ENCODE measurements around the gene ZNF354C.

Gene ZNF354C

DNA sequence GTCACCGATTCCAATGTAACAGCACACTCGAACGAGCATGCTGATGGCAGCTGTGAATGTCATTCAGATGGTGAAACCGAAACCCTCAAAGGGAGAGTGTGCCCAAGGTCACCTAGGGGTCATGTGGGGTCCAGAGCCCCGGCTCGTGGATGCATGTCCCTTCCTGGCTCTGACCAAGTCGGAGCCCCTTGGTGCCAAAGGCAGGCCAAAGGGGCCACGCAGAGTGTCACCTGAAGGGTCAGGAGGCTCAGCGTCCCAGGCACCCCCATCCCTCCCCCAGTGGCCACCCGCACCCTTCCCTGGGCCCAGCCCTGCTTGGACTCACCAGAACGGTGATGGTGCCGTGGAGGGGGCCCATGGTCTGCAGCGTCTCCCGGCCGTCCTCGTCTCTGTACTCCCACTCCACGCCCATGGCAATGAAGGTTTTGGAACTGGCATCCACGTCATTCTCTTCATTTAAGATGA lies 69.5 kb downstream of the ZNF354C start:
- no peak for DNase-seq

DNA sequence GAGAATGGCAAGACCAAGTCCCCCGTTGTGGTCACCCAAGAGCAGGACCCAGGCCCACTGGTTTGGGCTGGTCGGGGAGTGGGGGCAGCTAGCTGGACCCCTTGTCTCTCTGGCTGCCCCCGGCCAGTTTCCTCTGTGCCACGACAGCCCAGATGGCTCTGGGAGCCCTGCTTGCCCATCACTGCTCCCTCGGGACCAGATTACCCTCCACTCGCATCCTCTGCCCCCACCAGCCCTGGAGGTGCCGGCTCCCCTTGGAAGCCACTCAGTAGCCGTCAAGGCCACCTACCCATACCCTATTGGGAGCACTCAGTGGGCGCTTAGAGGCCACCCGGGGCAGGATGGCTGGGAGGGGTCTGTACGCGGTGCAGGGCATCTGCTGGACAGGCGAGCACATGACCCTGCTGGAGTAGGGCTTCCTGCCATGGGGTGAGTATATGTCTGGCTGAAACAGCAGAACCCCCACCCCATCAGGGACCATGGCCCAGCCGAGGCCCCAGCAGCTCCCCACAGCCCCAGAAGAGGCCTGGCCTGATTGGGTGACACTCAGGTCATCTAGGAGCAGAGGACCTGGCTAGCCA lies 70.0 kb downstream of the ZNF354C start:
- no peak for DNase-seq

DNA sequence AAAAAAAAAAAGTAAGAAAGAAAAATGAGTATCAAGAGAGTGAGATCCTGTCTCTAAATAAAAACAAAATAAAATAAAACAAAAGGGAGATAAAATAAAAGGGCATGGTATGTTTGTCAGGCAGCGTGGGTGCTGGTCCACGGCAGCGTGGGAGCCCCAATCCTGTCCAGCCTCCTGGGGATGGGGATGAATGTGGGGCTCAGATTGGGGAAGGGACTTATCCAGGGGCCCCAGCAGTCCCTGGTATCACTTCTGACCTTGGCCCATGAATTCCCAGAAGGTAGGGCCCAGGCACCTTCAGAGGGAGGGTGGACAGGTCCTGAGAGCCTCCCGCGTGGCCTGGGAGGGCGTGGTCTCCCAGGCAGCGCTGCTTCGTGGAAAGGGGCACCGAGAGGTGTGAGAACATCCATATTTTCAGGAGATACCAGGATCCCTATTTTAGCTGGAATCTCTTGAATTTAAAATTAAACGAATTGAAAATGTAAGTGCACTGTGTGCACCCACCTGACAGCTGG lies 71.2 kb downstream of the ZNF354C start:
- no peak for DNase-seq

DNA sequence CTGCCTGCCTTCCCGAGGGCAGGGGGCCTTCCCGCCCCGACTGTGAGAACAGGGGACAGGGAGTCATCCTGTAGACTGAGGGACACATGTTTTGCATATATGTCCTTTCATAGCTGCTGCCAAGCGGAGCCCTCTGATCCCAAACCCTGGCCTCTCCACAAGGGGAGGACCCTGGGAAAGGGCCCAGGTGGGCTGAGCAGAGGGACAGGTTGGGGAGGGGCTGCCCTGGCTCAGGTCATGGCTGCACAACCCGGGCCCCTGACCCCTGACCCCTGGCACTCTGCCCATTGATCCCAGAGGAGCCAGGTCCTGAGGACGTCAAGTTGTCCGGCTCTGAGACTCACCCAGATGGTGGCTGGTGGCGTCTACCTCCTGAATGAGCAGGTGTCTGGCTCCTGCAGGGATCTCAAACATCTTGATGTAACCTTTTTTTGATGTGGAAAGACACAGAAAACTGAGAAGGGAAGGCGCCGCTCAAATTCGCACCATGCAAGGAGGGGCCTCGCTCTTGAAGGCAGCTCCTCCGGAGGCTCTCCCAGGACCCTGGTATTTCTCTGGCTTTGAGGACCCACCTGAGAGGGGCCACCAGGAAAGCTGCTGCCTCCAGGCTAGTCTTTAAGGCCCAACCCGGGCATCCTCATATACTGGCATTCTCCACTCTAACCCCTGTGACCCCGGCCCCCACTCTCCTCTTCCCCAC lies 71.9 kb downstream of the ZNF354C start:
- no peak for DNase-seq

DNA sequence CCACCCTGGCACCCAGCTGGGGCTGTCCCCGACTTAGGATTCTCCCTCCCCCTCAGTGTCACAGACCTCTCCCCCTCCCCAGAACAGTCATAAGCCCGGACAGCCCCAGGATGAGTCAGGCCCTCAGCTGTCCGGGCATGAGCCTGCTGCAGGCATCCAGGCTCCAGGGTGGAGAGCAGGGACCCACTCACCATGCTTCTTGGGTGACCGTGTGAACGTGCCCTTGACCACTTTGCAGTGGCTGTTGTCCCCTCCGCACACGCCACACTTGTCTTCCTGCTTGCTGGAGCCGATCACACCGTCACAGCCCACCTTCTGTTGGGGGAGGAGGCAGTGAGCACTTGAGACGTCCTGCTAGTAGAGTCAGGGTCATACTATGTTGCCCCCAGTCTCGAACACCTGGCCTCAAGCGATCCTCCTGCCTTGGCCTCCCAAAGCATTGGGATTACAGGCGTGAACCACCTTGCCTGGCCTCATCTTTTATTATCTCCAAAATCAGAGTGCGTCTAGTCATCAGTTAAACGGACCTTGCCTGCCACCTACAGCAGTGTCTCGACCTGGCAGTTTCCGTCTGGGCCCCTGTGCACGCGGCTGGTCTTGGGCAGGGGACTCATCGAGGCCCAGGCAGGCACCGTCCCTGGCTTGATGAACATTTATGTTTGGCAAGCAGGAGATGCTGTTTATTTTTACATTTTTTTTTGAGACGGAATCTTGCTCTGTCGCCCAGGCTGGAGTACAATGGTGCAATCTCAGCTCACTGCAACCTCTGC lies 72.6 kb downstream of the ZNF354C start:
- no peak for DNase-seq

All from activated naive CD4-positive, alpha-beta T cell treated with Interleukin-2 at 50 U/mL for 16 hours (primary cell).